Measurements from ENCODE around the gene MCRS1.

MCRS1 gene

DNA sequence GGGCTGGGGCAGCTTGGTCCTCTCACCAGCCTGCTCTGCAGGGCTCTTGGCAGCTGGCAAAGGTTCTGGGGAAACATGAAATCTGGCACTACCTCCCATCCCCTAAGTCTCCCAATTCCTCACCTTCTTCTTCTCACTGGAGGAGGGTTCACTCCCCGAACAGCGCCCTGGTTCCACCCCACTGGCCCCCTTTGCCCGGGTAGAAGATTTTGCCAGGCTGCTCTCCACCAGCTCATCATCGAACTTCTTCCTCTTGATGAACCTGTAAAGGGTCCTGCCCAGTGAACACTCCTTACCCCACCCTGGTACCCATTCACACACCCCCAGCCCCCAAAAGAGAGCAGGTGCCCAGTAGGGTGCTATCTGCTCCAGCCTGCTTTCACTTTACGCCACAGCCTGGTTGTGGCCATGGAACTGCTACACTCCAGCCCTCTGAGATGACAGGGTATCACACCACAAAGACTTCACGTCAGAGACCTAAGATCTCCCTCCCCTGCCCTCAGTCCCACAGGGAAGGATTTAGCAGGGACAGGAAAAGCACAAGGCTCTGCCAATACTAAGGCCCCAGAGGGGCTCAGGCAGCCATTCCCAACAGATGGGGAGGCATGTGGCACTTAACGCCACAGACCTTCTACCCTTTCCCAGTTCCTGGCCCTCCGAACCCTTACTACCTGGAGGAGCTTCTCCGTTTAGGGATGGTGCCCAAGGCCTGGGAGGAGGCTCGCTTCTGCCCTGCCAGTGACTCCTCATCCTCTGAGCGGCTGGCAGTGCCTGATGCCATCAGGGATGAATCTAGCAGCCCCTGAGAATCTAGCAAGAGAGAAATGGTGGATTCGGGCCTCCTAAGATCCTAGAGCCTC lies 2.3 kb downstream of the MCRS1 start:
- DNase-seq (ENCODE audit: low read depth): no peak
- TF ChIP-seq, protein P1, sequence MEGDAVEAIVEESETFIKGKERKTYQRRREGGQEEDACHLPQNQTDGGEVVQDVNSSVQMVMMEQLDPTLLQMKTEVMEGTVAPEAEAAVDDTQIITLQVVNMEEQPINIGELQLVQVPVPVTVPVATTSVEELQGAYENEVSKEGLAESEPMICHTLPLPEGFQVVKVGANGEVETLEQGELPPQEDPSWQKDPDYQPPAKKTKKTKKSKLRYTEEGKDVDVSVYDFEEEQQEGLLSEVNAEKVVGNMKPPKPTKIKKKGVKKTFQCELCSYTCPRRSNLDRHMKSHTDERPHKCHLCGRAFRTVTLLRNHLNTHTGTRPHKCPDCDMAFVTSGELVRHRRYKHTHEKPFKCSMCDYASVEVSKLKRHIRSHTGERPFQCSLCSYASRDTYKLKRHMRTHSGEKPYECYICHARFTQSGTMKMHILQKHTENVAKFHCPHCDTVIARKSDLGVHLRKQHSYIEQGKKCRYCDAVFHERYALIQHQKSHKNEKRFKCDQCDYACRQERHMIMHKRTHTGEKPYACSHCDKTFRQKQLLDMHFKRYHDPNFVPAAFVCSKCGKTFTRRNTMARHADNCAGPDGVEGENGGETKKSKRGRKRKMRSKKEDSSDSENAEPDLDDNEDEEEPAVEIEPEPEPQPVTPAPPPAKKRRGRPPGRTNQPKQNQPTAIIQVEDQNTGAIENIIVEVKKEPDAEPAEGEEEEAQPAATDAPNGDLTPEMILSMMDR (IDR thresholded peaks at IDR 0.05; ENCODE audit: low read length, missing control alignments): no peak
- H3K4me3 ChIP-seq (replicated peaks; ENCODE audit: low read depth, low read length): no peak overlapping the region

DNA sequence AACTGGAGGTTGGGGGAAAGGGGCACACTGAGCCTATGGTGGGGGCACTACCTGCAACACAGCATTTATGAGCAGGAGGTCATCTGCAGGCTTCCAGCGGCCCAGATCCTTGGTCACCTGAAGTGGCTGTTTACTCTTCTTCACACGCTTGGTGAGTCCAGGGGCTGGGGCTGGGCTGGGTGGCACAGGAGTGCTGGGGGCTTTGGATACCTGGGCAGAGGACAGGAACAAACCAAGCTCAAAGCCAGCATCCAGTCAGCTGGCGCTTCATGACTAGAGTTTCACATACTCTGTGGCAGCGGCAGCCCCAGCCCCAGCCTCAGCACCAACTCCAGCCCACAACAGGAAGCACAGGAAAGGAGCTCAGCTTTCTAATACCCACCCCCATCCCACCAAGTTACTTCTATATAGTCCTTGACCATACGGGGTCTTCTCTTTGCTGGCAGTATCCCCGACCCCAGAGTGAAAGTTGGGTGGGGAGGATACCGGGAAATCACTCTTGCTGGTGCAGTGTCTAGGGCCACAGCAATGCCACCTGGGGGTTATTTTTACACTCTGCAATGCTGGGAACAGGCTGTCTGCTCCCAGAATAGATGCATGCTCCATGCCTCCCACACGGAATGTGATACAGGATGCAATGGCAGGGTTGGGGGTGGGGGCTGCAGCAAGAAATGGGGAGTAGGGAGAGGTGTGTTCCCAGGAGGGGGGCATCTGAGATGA lies 3.1 kb downstream of the MCRS1 start:
- TF ChIP-seq, protein P1 (IDR thresholded peaks at IDR 0.05; ENCODE audit: low read length, missing control alignments): no peak
- no peak for DNase-seq (ENCODE audit: low read depth)

DNA sequence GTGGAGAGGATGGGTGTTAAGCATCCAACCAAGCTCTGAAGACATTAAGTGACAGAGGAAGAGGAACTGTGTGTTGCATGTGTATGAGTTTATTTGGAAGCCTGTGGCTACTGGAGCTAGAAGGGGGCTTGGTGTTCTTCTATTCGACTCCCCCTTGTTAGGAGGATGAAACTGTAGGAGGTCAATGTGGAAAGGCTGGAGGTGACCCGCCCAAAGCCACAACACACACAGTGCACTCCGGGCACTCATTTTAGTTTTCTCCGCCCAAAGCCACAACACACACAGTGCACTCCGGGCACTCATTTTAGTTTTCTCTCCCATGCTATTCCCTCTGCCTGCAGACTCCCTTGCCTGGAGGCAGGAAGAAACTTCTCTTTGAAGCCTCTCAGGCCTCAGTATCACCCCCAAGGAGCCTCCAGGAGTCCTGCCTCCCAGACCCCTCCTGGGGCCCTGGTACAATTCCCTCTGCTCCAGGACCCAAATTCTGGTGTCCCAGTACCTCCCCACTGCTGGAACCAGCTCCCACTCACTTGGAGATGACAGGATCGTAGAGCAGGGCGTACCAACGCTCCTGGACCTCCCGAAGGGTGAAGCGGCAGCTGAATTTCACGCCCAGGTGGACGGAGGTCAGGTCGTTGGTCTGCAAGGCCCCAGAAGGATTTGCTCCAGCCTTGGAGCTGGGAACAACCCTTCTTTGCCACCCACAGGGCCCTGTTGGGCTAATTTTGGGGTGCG lies 3.8 kb downstream of the MCRS1 start:
- TF ChIP-seq, protein P1 (IDR thresholded peaks at IDR 0.05; ENCODE audit: low read length, missing control alignments): no peak
- no peak overlapping the region for H3K4me3 ChIP-seq (replicated peaks; ENCODE audit: low read depth, low read length)
- no peak for DNase-seq (ENCODE audit: low read depth)

More for the DNA sequence above, 3.1 kb downstream of the MCRS1 start:
- H3K4me3 ChIP-seq (replicated peaks; ENCODE audit: low read depth, low read length): no peak overlapping the region

DNA sequence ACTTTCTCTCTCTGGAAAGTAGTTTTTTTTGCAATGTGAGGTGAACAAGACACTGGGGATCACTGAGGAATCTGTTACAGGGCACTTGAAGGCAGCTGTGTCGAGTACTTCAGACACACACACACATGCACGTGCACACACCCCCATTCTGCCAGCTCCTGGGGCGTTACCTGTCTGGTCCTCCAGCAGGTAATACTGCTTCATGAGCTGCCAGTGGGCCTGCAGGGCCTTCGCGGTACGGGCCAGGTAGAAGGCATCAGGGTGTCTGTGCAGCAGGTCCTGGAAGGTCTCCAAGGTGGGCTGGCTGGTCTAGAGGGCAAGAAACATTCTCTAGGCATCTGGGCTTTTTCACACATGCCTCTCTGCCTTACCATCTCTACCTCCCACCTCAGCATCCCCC lies 5.1 kb downstream of the MCRS1 start:
- H3K4me3 ChIP-seq (replicated peaks; ENCODE audit: low read depth, low read length): no peak overlapping the region
- TF ChIP-seq, protein P1 (IDR thresholded peaks at IDR 0.05; ENCODE audit: low read length, missing control alignments): no peak
- no peak for DNase-seq (ENCODE audit: low read depth)

DNA sequence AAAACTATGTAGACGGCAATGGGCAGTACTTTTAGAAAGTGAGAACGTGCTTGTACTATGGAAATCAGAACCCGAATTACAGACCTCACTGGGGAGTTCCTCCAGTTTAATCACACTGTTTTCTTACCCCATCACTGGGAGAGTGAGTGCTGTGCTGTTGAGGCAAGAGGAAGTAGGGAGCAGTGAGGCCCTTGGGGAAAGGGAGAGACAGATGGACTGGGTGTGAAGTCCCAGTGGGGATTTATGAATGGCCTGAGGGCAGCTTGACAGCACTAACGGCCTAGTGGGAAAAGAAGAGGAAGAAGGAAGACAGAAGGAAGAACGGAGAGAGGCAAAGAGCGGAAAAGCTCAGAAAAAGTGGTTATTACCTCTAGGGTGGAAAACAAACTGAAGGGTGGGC lies 5.7 kb downstream of the MCRS1 start:
- H3K4me3 ChIP-seq (replicated peaks; ENCODE audit: low read depth, low read length): no peak overlapping the region

DNA sequence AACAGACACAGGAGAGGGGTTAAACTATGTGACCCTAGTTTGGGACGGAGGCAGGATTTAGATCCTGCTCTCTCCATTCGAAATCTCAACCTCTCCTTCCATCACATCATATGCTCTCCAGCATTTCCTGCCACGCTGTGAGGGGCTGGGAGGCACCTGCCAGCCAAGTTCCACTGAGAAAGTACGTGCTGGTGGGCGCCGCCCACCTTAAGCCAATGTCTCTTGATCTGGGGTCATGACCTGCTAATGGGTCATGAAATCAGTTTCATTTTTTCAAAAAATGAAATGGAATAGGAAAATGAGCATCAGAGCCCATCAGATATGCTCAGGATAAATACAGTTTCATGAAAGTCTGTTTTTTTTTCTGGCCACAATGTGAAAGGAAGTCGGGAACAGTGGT lies 7.2 kb downstream of the MCRS1 start:
- no peak for DNase-seq (ENCODE audit: low read depth)
- H3K4me3 ChIP-seq (replicated peaks; ENCODE audit: low read depth, low read length): no peak overlapping the region
- TF ChIP-seq, protein P1 (IDR thresholded peaks at IDR 0.05; ENCODE audit: low read length, missing control alignments): no peak

More for the DNA sequence above, 5.7 kb downstream of the MCRS1 start:
- TF ChIP-seq, protein P1 (IDR thresholded peaks at IDR 0.05; ENCODE audit: low read length, missing control alignments): no peak
- no peak for DNase-seq (ENCODE audit: low read depth)
